Pericardium fibroblast (primary cell): ENCODE results near the gene ZNF554. TPM values are rescaled to one million over a fixed set of nuclear protein-coding genes. Genes with fewer than 3 reads are reported as not detected.

Source experiments
- total RNA-seq: library from RNA; depleted of rRNA; stranded (reverse); fragments of >200 nt; gene quantifications from 2 replicates; pipeline ENCODE4 v1.2.3, GENCODE V29; 2015

Gene ZNF554
- total RNA-seq, result 3.0 and 3.1 TPM in 2 replicates

GRCh38 chr19:2819540-2820111 lies at the start of gene ZNF554:
Gene ZNF554 (plus strand): TSS chr19:2819868. CDS start chr19:2820072, 204 bp downstream.

GRCh38 chr19:2782936-2783780 lies 36.5 kb upstream of the ZNF554 start, which contains the start of gene SGTA:
Gene SGTA (minus strand): TSS chr19:2783273. CDS start chr19:2769068, 14,205 bp downstream.

GRCh38 chr19:2785244-2785997 lies 34.2 kb upstream of the ZNF554 start, which contains the start of gene THOP1:
Gene THOP1 (plus strand): TSS chr19:2785503. CDS start chr19:2785663, 160 bp downstream.

GRCh38 chr19:2840794-2841791 lies 21.4 kb downstream of the ZNF554 start, which contains the start of gene ZNF555:
Gene ZNF555 (plus strand): TSS chr19:2841475. CDS start chr19:2841573, 98 bp downstream.

GRCh38 chr19:2867025-2867991 lies 47.6 kb downstream of the ZNF554 start, which contains the start of gene ZNF556:
Gene ZNF556 (plus strand): TSS chr19:2867335. CDS start chr19:2867422, 87 bp downstream.

Other genes with a start within 250 kb of the ZNF554 start
- gene GNG7, start 117.2 kb upstream of the ZNF554 start, total RNA-seq, result 0.58 and 0.68 TPM in 2 replicates
- gene DIRAS1, start 98.5 kb upstream of the ZNF554 start, total RNA-seq, result 3.7 and 9.1 TPM in 2 replicates
- 33.2 and 40.5 TPM in 2 replicates for gene SLC39A3, start 79.9 kb upstream of the ZNF554 start, total RNA-seq
- 48.1 and 51.0 TPM in 2 replicates for gene SGTA, start 36.6 kb upstream of the ZNF554 start, total RNA-seq
- gene THOP1, start 34.4 kb upstream of the ZNF554 start, total RNA-seq, result 53.5 and 76.2 TPM in 2 replicates
- 4.0 and 6.6 TPM in 2 replicates for gene ZNF555, start 21.6 kb downstream of the ZNF554 start, total RNA-seq
- under 0.01 TPM in 1 of 2 replicates, not detected in the other for gene ZNF556, start 47.5 kb downstream of the ZNF554 start, total RNA-seq
- 3.1 and 4.1 TPM in 2 replicates for gene ZNF57, start 81.1 kb downstream of the ZNF554 start, total RNA-seq
- gene ZNF77, start 125.1 kb downstream of the ZNF554 start, total RNA-seq, result 0.43 and 1.9 TPM in 2 replicates
- 1.6 TPM in 1 of 2 replicates, not detected in the other for gene TLE6, start 157.7 kb downstream of the ZNF554 start, total RNA-seq
- gene TLE2, start 209.4 kb downstream of the ZNF554 start, total RNA-seq, result 11.7 and 13.1 TPM in 2 replicates
- 229 and 330 TPM in 2 replicates for gene TLE5, start 242.6 kb downstream of the ZNF554 start, total RNA-seq